ENCODE measurements around the gene DDX17. TPM values are rescaled to one million over a fixed set of nuclear protein-coding genes. Genes with fewer than 3 reads are reported as not detected.

The DDX17 gene
- 213 and 320 TPM in 2 replicates for total RNA-seq

DNA sequence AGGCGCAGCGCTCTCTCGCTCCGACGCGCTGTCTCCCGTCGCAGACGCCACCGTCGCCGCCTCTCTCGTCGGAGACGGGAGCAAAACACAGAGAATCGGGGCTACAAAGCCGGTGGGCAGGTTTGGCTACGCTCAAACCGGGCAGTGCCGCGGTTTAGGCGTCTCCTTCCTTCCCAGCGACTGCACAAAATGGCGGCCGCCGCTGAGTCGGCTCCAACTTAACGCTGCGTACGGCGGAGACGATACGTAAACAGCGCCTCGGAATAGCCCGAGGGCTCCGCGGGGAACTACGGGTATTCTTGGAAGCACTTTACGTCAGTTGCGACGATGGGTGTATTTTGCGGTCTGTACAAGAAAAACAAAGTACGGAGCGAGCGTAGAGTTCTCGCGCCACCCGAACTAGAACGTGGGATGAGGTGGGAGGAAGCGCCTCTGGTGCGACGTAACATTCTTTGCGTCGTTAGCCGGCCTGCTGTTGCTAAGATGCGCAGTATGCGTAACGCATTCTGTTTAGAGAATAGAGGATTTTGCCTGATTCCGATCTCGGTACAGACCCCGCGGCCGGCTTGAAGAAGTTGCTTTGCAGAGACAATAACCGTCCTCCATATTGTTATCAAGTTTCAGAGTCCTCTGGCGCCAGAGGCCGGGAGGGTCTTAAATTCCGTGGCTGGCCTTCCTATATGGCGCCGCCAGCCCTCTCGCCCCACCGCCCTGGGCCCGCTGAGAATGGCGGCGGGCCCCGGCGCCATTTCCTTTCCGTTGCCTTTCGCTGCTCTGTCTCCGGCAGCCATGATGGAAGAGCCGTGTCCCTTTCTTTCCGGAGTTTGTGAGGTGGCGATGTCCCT, at the start of gene DDX17:
Gene DDX17, minus strand, starts transcription at position 194 of the 845 bp plus-strand sequence.

DNA sequence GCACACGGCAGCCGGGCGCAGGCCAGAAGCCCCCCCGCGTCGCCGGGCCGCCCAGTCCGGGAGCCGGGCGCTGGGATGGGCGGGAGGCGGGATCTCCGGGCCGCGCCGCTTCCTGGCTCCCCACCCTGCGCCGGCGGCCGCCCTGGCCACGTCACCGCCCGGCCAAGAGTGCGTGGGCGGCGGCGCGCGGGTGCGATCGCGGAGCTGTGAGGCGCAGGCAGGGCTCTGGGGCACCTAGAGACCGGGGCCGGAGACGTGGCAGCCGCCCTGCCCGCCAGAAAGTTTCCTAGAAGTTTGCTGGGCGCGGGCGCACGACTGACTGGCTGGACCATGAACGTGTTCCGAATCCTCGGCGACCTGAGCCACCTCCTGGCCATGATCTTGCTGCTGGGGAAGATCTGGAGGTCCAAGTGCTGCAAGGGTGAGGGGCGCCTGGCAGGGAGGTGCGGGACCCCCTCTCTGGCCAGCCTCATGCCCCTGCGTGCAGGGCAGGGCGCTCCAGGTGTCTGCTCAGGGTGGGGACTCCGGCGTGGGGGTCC, 38.1 kb downstream of the DDX17 start, which contains the start of gene KDELR3:
Gene KDELR3, plus strand, starts transcription at position 193 of the 539 bp plus-strand sequence. Its CDS starts 138 bp downstream, at position 331.

DNA sequence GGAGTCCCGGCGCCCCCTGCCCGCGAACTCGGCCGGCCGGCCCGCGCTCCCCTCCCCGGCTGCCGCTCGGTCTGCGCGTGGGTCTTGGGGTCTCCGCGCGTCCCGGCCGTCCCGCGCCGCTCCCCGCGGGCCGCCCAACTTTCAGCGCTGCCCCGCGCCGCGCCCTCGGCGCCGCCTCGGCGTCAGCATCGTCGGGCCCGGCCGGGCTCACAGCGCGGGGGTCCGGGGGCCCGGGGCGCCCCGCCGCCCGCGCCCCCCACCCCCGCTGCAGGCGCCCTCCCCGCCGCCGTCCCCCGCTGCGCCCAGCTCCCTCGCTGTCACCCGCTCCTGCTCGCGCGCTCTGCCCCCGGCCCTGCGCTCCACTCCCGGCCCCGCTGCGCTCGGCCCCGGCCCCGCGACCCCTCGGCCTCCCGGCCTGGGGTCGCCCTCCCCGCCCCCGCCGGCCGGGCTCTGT, 51.0 kb downstream of the DDX17 start, which contains the start of gene KCNJ4:
Gene KCNJ4, minus strand, starts transcription at position 124 of the 454 bp plus-strand sequence. CDS start 27,067 bp downstream, outside the sequence.

Other genes with a start within 250 kb of the DDX17 start
- 63.1 and 71.6 TPM in 2 replicates for gene TMEM184B, start 233.3 kb downstream of the DDX17 start, total RNA-seq
- gene CSNK1E, start 188.9 kb downstream of the DDX17 start, total RNA-seq, result 105 and 164 TPM in 2 replicates
- gene KCNJ4, start 51.1 kb downstream of the DDX17 start, total RNA-seq, result 0.08 TPM in 1 of 2 replicates, not detected in the other
- gene KDELR3, start 38.2 kb downstream of the DDX17 start, total RNA-seq, result 64.3 and 146 TPM in 2 replicates
- 1.0 and 1.9 TPM in 2 replicates for gene DMC1, start 63.9 kb upstream of the DDX17 start, total RNA-seq
- 0.48 and 0.52 TPM in 2 replicates for gene FAM227A, start 150.1 kb upstream of the DDX17 start, total RNA-seq
- gene CBY1, start 150.3 kb upstream of the DDX17 start, total RNA-seq, result 19.7 and 35.9 TPM in 2 replicates
- gene TOMM22, start 175.6 kb upstream of the DDX17 start, total RNA-seq, result 34.3 and 80.5 TPM in 2 replicates
- 35.2 and 72.5 TPM in 2 replicates for gene JOSD1, start 194.6 kb upstream of the DDX17 start, total RNA-seq
- gene GTPBP1, start 199.6 kb upstream of the DDX17 start, total RNA-seq, result 22.9 and 31.8 TPM in 2 replicates
- gene SUN2, start 249.7 kb upstream of the DDX17 start, total RNA-seq, result 74.7 and 80.8 TPM in 2 replicates